ENCODE results near the gene FAM47B. TPM values are rescaled to one million over a fixed set of nuclear protein-coding genes. Genes with fewer than 3 reads are reported as not detected.
A peak's percentile ranks its signal among the peaks of the same experiment; 100 is the strongest.

FAM47B gene
- not detected for total RNA-seq

DNA sequence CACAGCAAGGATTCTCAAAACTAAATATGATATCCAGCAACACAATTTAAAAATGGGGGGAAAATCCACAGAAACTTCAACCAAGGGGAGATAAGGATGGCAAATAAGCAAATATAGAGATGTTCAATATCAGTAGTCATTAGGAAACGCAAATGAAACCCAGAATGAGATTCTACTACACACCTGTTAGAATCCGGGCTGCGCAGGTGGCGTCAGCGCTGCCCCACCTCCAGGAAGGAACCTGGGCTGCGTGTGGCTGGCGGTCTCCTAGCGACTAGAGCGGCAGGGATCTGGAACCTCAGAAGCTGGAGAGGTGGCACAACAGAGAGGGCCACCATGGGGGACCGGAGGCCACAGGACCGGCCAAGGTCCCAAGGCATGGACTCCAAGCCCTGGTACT, at the start of gene FAM47B:
FAM47B (plus strand) TSS at position 301 of the 400 bp plus-strand sequence; CDS start at position 337, 36 bp downstream.
- no peaks in the 10 kb centered on the region for H3K36me3 ChIP-seq
- DNase-seq (ENCODE audit: low spot score in 2 of 2), result no peak
- TF ChIP-seq, protein P1, sequence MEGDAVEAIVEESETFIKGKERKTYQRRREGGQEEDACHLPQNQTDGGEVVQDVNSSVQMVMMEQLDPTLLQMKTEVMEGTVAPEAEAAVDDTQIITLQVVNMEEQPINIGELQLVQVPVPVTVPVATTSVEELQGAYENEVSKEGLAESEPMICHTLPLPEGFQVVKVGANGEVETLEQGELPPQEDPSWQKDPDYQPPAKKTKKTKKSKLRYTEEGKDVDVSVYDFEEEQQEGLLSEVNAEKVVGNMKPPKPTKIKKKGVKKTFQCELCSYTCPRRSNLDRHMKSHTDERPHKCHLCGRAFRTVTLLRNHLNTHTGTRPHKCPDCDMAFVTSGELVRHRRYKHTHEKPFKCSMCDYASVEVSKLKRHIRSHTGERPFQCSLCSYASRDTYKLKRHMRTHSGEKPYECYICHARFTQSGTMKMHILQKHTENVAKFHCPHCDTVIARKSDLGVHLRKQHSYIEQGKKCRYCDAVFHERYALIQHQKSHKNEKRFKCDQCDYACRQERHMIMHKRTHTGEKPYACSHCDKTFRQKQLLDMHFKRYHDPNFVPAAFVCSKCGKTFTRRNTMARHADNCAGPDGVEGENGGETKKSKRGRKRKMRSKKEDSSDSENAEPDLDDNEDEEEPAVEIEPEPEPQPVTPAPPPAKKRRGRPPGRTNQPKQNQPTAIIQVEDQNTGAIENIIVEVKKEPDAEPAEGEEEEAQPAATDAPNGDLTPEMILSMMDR (IDR thresholded peaks at IDR 0.05), result no peak
- H3K9me3 ChIP-seq, result no peaks in the 10 kb centered on the region
- H3K4me3 ChIP-seq, result no peak within 1 kb of the TSS
- H3K4me1 ChIP-seq, result no peaks in the 10 kb centered on the region
- H3K27ac ChIP-seq, result no peak within 1 kb of the TSS
- no peaks in the 10 kb centered on the region for H3K27me3 ChIP-seq
- intact Hi-C loops (cut with DNase I), result no loop called here

DNA sequence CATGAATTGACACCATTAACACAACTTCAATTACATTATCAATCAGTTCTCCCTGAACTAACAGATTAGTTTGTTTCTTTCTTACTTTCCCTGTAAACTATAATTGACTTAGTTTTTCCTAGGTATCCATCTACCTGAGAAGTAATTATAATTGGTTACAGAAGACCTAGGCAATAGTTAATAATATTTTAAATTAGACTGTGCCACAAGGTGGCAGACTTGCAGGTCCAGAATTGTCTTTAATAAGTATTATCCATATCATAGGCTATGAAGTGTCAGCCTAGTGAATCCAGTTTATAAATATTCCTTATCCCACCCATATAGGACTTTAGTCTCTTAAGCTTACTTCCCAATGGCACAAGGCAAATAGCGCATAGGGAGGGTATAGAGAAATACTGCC, 48.9 kb upstream of the FAM47B start:
- Histone ChIP-seq H3K27me3 (no peaks in the 10 kb centered on the region), H3K4me1 (no peaks in the 10 kb centered on the region), H3K4me3 (no peak overlapping the region), H3K27ac (no peak overlapping the region), H3K9me3 (peaks cover 0 to 3% of the 10 kb centered on the region in 2 donors), H3K36me3 (no peaks in the 10 kb centered on the region)
- intact Hi-C loops (cut with DNase I), result no loop called here
- DNase-seq (ENCODE audit: low spot score in 2 of 2), result no peak
- TF ChIP-seq, protein P1 (IDR thresholded peaks at IDR 0.05), result peak in 2 of 3 experiments; percentile 17 to 31

DNA sequence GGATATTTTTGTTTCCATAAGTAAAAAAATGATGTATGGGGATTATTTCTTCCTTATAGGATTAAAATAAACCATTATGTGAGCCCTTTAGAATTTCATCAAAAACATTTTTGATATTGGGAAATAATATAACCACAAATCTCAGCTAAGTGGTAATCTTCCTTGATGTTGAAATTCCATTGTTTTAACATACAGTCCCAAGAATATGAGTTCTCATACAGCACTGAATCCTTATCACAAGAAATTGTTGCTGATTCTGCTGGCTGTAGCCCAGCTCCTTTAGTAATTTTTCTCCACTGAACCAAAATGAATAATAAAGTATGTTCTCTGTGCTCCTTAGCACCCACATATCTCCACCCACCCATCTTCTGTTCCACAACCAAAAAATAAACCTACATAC, 41.9 kb upstream of the FAM47B start:
- Histone ChIP-seq H3K4me3 (no peak overlapping the region), H3K4me1 (no peaks in the 10 kb centered on the region), H3K9me3 (peaks cover 0 to 7% of the 10 kb centered on the region in 2 donors), H3K27ac (no peak overlapping the region), H3K27me3 (no peaks in the 10 kb centered on the region), H3K36me3 (no peaks in the 10 kb centered on the region)
- no peak for DNase-seq (ENCODE audit: low spot score in 2 of 2)
- TF ChIP-seq, protein P1 (IDR thresholded peaks at IDR 0.05), result no peak
- intact Hi-C loops (cut with DNase I), result no loop called here

DNA sequence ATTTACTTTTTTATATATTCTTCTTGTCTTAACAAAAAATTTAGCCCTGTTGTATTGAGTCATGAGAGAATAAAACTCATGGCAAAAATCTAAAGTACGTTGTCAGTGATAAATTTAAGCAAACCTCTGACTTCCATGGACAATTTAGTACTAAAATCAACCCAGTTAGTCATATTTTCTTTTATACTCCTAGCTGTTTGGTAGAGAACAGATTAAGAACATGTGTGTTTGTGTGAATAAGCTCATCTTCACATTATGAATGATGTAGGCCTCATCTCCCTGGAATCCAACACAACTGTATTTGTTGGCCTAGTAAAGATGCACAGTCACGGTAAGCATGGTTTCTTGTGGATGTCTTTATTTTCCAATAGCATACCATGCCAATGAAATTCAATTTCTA, 40.8 kb upstream of the FAM47B start:
- DNase-seq (ENCODE audit: low spot score in 2 of 2), result no peak
- no peak overlapping the region for H3K27ac ChIP-seq
- no peaks in the 10 kb centered on the region for H3K36me3 ChIP-seq
- peaks cover 0 to 7% of the 10 kb centered on the region in 2 donors for H3K9me3 ChIP-seq
- H3K4me1 ChIP-seq, result no peaks in the 10 kb centered on the region
- no peak overlapping the region for H3K4me3 ChIP-seq
- H3K27me3 ChIP-seq, result no peaks in the 10 kb centered on the region
- intact Hi-C loops (cut with DNase I), result no loop called here
- TF ChIP-seq, protein P1 (IDR thresholded peaks at IDR 0.05), result no peak

DNA sequence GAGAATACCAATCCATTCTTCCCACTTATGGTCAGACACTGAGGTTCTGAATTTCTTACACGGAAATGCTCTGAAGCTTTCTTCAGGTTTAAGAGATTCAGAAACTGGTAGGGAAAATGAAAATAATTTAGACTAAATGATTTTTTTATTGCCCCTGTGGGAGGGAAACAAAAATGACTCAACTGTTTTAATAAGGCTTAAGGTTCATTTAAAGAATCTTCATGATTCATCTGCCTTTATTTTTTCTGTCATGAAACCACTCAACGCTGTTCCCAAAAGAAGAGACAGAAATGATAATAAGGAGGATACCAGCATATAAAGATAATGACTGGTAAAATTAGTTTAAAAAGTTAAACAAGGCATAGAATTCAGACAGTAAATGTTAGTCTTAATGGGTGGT, 39.3 kb upstream of the FAM47B start:
- Histone ChIP-seq H3K36me3 (no peaks in the 10 kb centered on the region), H3K4me1 (no peaks in the 10 kb centered on the region), H3K27ac (no peak overlapping the region), H3K4me3 (no peak overlapping the region), H3K27me3 (no peaks in the 10 kb centered on the region), H3K9me3 (peaks cover 0 to 7% of the 10 kb centered on the region in 2 donors)
- TF ChIP-seq, protein P1 (IDR thresholded peaks at IDR 0.05), result no peak
- no peak for DNase-seq (ENCODE audit: low spot score in 2 of 2)
- intact Hi-C loops (cut with DNase I), result no loop called here

DNA sequence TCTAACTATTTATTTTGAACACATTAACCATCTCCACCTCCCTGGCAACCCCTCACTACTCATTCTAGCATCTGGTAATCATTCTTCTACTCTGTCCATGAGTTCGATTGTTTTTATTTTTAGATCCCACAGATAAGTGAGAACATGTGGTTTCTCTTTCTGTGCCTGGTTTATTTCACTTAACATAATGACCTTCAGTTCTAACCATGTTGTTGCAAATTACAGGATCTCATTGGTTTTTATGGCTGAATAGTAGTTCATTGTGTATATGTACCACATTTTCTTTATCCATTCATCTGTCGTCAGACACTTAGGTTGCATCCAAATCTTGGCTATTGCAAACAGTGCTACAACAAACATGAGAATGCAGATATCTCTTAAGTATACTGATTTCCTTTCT, 33.4 kb upstream of the FAM47B start:
- H3K36me3 ChIP-seq, result no peaks in the 10 kb centered on the region
- DNase-seq (ENCODE audit: low spot score in 2 of 2), result no peak
- H3K27ac ChIP-seq, result no peak overlapping the region
- TF ChIP-seq, protein P1 (IDR thresholded peaks at IDR 0.05), result no peak
- no peaks in the 10 kb centered on the region for H3K27me3 ChIP-seq
- H3K4me3 ChIP-seq, result no peak overlapping the region
- no peaks in the 10 kb centered on the region for H3K4me1 ChIP-seq
- no peaks in the 10 kb centered on the region for H3K9me3 ChIP-seq
- intact Hi-C loops (cut with DNase I), result no loop called here
